ENCODE results near the gene RAB11FIP3. TPM values are rescaled to one million over a fixed set of nuclear protein-coding genes. Genes with fewer than 3 reads are reported as not detected.
A peak's percentile ranks its signal among the peaks of the same experiment; 100 is the strongest.

RAB11FIP3 gene
- total RNA-seq, 8 experiments from 2014 or later = 13.6 to 32.6 (median 25.2) TPM

- Histone ChIP-seq H3K4me1 (replicated peaks in 1 of 2) (peaks cover 21 to 26% of the 10 kb centered on the region in 2 donors), H3K27ac (peak overlapping the region; percentile 19 to 99), H3K4me3 (peak overlapping the region in 2 of 5 donors; percentile 78 to 82)
- in situ Hi-C loops (cut with MboI; ENCODE audit: low pct_unique_long_range_greater_than_20kb in 2 of 9, low sequenced_read_pairs in 9 of 9, unreplicated experiment in 9 of 9) = no loop called here
- WGBS, 10 experiments = 100% methylated on average over 1 of the region's 8 CpGs; no CpG with 5 or more reads in 9 of the 10 experiments
- ATAC-seq (replicated peaks in 6 of 8) = no peak
Observed at GRCh38 chr16:525123-525519, 99.7 kb downstream of the RAB11FIP3 start.

- WGBS, 10 experiments = 30 to 93% (median 55%) methylated on average over 2 to 10 of the region's 13 CpGs; no CpG with 5 or more reads in 4 of the 10 experiments
- ATAC-seq (replicated peaks in 6 of 8) = peak; percentile 6 to 44 (median 33)
- peak overlapping the region; percentile 37 to 99 for H3K27ac ChIP-seq
- in situ Hi-C loops (cut with MboI; ENCODE audit: low pct_unique_long_range_greater_than_20kb in 2 of 9, low sequenced_read_pairs in 9 of 9, unreplicated experiment in 9 of 9) = no loop called here
- peak overlapping the region; percentile 47 to 86 (median 78) for H3K4me3 ChIP-seq
- peaks cover 21 to 26% of the 10 kb centered on the region in 2 donors for H3K4me1 ChIP-seq (replicated peaks in 1 of 2)
Observed at GRCh38 chr16:525520-526180, 100.2 kb downstream of the RAB11FIP3 start.

- ATAC-seq (replicated peaks in 6 of 8) = peak in 3 of 8 experiments; percentile 1 to 15 (median 6)
- in situ Hi-C loops (cut with MboI; ENCODE audit: low pct_unique_long_range_greater_than_20kb in 2 of 9, low sequenced_read_pairs in 9 of 9, unreplicated experiment in 9 of 9) = no loop called here
- Histone ChIP-seq H3K27ac (peak overlapping the region; percentile 93 to 99), H3K4me3 (peak overlapping the region; percentile 47 to 86 (median 78)), H3K4me1 (replicated peaks in 1 of 2) (peaks cover 21 to 26% of the 10 kb centered on the region in 2 donors)
- 0 to 3% (median 0%) methylated on average over 1 to 12 of the region's 26 CpGs; no CpG with 5 or more reads in 5 of the 10 experiments for whole genome bisulfite sequencing, 10 experiments
Observed at GRCh38 chr16:526181-527014, 100.9 kb downstream of the RAB11FIP3 start.

GRCh38 chr16:527015-527903, 101.8 kb downstream of the RAB11FIP3 start, which contains the start of gene CAPN15:
Gene CAPN15, plus strand, starts transcription at chr16:527712. Its CDS starts 19,127 bp downstream, at chr16:546839.
- ATAC-seq (replicated peaks in 6 of 8) = peak; percentile 56 to 84 (median 77)
- in situ Hi-C loops (cut with MboI; ENCODE audit: low pct_unique_long_range_greater_than_20kb in 2 of 9, low sequenced_read_pairs in 9 of 9, unreplicated experiment in 9 of 9) = no loop called here
- H3K4me3 ChIP-seq = peak within 1 kb of the TSS; percentile 47 to 86 (median 78)
- H3K4me1 ChIP-seq (replicated peaks in 1 of 2) = peaks cover 21 to 26% of the 10 kb centered on the region in 2 donors
- 0 to 19% (median 2%) methylated on average over 4 to 11 of the region's 129 CpGs; no CpG with 5 or more reads in 7 of the 10 experiments for WGBS, 10 experiments
- H3K27ac ChIP-seq = peak within 1 kb of the TSS; percentile 93 to 99

- Histone ChIP-seq H3K4me3 (peak overlapping the region; percentile 47 to 86 (median 78)), H3K27ac (peak overlapping the region in 1 of 2 donors; percentile 99), H3K4me1 (replicated peaks in 1 of 2) (peaks cover 21 to 26% of the 10 kb centered on the region in 2 donors)
- in situ Hi-C loops (cut with MboI; ENCODE audit: low pct_unique_long_range_greater_than_20kb in 2 of 9, low sequenced_read_pairs in 9 of 9, unreplicated experiment in 9 of 9) = no loop called here
- peak in 3 of 8 experiments; percentile 0 to 3 (median 2) for ATAC-seq (replicated peaks in 6 of 8)
- WGBS, 10 experiments = 0 to 17% (median 0%) methylated on average over 1 to 12 of the region's 55 CpGs; no CpG with 5 or more reads in 5 of the 10 experiments
Observed at GRCh38 chr16:528111-529011, 102.9 kb downstream of the RAB11FIP3 start.

GRCh38 chr16:529012-529575, 103.6 kb downstream of the RAB11FIP3 start:
- in situ Hi-C loops (cut with MboI; ENCODE audit: low pct_unique_long_range_greater_than_20kb in 2 of 9, low sequenced_read_pairs in 9 of 9, unreplicated experiment in 9 of 9) = no loop called here
- WGBS, 10 experiments = 40 to 75% (median 57%) methylated on average over 2 to 6 of the region's 12 CpGs; no CpG with 5 or more reads in 6 of the 10 experiments

GRCh38 chr16:530111-530817, 104.8 kb downstream of the RAB11FIP3 start:
- H3K4me1 ChIP-seq (replicated peaks in 1 of 2) = peaks cover 21 to 22% of the 10 kb centered on the region in 2 donors
- H3K27ac ChIP-seq = no peak overlapping the region
- H3K4me3 ChIP-seq = no peak overlapping the region
- WGBS, 10 experiments = 64 to 92% (median 78%) methylated on average over 3 to 5 of the region's 23 CpGs; no CpG with 5 or more reads in 6 of the 10 experiments
- no peak for ATAC-seq (replicated peaks in 6 of 8)
- in situ Hi-C loops (cut with MboI; ENCODE audit: low pct_unique_long_range_greater_than_20kb in 2 of 9, low sequenced_read_pairs in 9 of 9, unreplicated experiment in 9 of 9) = no loop called here

More at GRCh38 chr16:529012-529575, 103.6 kb downstream of the RAB11FIP3 start:
- Histone ChIP-seq H3K4me1 (replicated peaks in 1 of 2) (peaks cover 21 to 26% of the 10 kb centered on the region in 2 donors), H3K27ac (no peak overlapping the region), H3K4me3 (peak overlapping the region in 4 of 5 donors; percentile 47 to 86 (median 80))
- ATAC-seq (replicated peaks in 6 of 8) = no peak

- WGBS, 10 experiments = 88 to 100% (median 98%) methylated on average over 1 to 7 of the region's 16 CpGs; no CpG with 5 or more reads in 3 of the 10 experiments
- Histone ChIP-seq H3K4me3 (no peak overlapping the region), H3K4me1 (replicated peaks in 1 of 2) (peaks cover 9 to 13% of the 10 kb centered on the region in 2 donors), H3K27ac (no peak overlapping the region)
- no peak for ATAC-seq (replicated peaks in 6 of 8)
- in situ Hi-C loops (cut with MboI; ENCODE audit: low pct_unique_long_range_greater_than_20kb in 2 of 9, low sequenced_read_pairs in 9 of 9, unreplicated experiment in 9 of 9) = no loop called here
Observed at GRCh38 chr16:531494-532125, 106.2 kb downstream of the RAB11FIP3 start.

GRCh38 chr16:533391-534123, 108.1 kb downstream of the RAB11FIP3 start:
- Histone ChIP-seq H3K4me3 (no peak overlapping the region), H3K27ac (no peak overlapping the region), H3K4me1 (replicated peaks in 1 of 2) (peaks cover 9 to 11% of the 10 kb centered on the region in 2 donors)
- WGBS, 10 experiments = 35 to 93% (median 60%) methylated on average over 3 to 10 of the region's 30 CpGs; no CpG with 5 or more reads in 5 of the 10 experiments
- in situ Hi-C loops (cut with MboI; ENCODE audit: low pct_unique_long_range_greater_than_20kb in 2 of 9, low sequenced_read_pairs in 9 of 9, unreplicated experiment in 9 of 9) = no loop called here
- ATAC-seq (replicated peaks in 6 of 8) = peak in 2 of 8 experiments; percentile 2 to 5

- Histone ChIP-seq H3K4me3 (no peak overlapping the region), H3K4me1 (replicated peaks in 1 of 2) (peaks cover 3 to 5% of the 10 kb centered on the region in 2 donors), H3K27ac (no peak overlapping the region)
- ATAC-seq (replicated peaks in 6 of 8) = no peak
- WGBS, 10 experiments = 84 to 100% methylated on average over 5 to 6 of the region's 21 CpGs; no CpG with 5 or more reads in 8 of the 10 experiments
- in situ Hi-C loops (cut with MboI; ENCODE audit: low pct_unique_long_range_greater_than_20kb in 2 of 9, low sequenced_read_pairs in 9 of 9, unreplicated experiment in 9 of 9) = no loop called here
Observed at GRCh38 chr16:534135-534534, 108.7 kb downstream of the RAB11FIP3 start.

All from motor neuron (in vitro differentiated cells).